GM21576 (cell line): Measurements from ENCODE around the gene GLOD4.
"Not testable (repeated sequence)": the region's sequence is repeated elsewhere in the genome, so short reads cannot be mapped to it uniquely, and the experiment has no call there.

Experiments used
- ATAC-seq: cut with Tn5 transposase; IDR thresholded peaks from one replicate; pipeline ENCODE4 v1.9.1; 2021; ENCODE audit warnings: mild to moderate bottlenecking, moderate library complexity; ENCODE audit not compliant: unreplicated experiment

GLOD4 gene

DNA sequence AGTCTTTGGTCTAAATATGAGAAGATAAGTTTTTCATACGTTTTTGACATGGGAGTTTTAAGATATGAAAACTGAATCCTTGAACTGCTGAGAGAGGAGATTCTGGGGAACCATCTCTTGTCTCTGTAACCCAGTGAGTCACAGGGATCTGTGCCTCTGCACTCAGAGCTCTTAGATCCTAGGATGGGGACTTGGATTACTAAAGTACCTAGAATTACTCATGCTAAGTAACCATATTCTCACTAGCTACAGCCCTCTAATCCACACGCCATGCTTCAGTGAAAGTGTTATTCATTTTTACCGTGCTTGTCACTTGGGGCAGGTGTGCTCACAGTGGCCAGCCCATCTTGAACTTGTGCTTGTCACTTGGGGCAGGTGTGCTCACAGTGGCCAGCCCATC, 2.1 kb upstream of the GLOD4 start:
- ATAC-seq: no peak

DNA sequence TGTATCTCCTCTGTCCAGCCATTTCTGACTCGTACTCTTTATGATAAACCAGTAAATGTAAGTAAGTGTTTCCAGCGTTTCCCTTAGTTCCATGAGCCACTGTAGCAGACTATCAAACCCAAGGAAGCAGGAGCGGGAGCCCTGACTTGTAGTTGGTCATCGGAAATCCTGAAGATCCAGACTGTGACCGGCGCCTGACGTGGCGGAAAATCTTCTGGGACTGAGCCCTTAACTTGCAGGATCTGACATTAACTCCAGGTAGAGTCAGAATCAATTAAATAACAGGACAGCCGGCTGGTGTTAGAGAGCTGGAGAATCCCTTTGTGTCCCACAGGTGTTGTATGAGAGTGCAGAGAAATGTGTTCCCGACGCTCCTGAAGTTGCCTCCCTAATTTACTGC, 4.0 kb downstream of the GLOD4 start:
- ATAC-seq: no peak

DNA sequence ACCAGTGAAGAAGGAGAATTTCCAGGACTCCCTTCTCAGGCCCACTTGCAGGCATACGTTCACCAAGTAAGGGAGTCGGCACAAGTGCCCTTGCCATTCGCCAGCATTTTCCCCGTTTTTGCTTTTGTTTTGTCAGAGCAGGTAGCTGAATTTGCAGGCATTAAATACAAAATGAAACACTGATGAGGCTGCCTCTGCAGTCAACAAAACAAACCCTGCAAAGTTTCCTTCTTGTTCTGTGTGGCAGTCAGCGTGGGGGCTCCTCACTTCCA, 7.8 kb downstream of the GLOD4 start:
- no peak for ATAC-seq

DNA sequence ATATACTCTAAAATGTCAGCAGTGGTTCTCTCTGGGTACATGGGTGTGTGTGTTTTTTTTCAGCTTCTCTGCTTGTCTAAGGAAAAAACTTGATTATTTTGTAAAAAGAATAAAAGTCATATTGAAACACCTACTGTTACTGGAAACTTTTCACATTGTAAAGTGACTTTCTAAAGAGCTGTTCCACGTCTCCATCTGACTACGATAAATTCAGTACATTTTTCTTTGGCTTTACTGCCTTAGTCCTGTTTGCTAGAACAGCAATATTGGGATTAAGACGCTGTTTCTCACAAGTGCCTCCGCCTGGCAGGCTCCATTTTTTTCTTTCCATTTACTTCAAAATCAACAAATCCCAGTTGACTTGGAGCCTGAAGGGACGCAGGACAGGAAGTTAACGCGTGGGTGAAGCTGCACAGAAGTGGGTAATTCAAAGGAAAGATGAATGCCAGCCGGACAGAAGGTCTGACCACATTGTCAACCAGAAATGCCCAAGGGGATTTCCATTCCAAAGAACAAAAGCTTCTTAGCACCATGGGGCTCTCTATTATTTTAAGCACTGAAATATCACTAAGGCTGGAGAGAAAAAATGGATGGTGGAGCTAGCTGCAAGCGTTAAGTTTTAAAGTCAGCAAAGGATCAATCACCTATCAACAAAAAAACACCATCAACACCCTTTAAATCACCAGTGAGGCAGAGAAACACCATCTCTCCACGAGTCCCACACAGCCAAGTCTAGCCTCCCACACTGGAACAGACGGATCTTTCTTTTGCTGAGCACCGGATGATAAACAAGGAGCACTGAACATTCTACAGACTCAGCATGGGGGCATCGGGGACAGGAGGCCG, 8.4 kb downstream of the GLOD4 start:
- no peak for ATAC-seq

DNA sequence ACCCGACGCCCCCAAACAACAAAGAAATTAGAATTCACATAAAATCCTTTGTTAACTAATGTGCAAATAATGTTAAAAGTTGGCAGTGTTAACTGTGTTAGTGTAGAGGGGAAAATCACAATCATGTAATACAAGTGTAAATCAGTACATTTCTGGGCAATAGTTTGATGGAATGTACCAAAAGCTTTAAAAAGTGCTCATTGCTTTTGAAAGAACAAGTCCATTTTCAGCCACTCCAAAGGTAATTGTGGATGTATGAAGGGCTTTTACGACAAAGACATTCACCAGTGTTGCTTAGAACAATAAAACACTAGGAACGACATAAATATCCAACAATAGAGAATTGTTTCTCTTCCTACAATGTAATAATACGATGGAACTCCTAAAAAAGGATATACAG, 9.1 kb downstream of the GLOD4 start:
- no peak for ATAC-seq

DNA sequence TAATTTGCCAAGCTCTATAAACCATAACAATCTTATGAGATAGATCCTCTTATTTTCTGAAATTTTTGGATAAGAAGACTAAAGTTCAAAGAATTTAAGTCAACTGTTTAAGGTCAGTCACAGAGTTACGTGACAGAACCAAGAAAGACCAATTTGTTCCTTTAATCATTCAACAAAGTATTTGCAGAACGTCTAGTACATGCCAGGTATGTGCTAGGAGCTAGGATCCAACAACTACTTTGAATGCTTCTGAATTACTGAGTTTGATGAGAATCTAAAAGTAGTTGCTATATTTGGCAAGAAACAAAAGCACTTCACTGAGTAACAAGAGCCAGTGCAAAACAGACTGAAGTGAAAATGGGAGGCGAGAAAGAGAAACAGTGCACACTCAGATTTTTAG, 15.0 kb downstream of the GLOD4 start:
- ATAC-seq: no peak

DNA sequence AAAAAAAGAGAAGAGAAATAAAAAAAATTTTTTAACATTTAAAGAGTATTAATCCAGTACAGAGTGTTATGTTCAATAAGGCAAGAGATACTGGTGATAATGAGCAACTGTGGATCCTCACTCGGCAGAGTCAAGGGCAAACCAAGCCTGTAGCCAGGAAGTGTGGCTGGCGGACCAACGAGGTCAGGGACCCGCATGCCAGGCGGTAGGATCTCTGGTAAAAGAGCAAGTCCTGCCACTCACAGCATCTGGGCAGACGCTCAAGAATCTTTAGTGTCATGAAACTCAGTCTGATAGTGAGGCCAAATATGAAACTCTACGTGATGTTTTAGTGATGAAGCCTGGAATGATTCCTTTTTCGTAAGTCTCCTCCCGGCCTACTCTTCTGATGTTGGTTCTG, 21.7 kb downstream of the GLOD4 start:
- no peak for ATAC-seq

DNA sequence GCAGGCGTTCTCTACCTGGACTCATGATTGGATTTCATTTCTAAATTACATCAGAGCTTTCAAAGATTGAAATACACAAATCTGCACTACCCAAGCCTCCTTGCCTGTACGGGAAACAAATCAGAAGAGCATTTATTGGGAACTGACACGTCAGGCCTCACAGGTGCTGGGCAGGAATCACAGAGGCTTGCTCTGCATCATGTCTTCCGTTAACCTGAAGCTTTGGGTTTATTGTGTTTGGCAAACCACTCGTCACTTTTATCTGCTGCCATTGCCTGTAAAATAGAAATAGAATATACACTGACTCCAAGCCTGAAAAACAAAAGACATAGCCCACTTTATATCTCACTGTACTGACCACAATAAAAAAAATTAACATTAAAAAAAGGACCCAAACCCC, 22.1 kb downstream of the GLOD4 start:
- no peak for ATAC-seq

DNA sequence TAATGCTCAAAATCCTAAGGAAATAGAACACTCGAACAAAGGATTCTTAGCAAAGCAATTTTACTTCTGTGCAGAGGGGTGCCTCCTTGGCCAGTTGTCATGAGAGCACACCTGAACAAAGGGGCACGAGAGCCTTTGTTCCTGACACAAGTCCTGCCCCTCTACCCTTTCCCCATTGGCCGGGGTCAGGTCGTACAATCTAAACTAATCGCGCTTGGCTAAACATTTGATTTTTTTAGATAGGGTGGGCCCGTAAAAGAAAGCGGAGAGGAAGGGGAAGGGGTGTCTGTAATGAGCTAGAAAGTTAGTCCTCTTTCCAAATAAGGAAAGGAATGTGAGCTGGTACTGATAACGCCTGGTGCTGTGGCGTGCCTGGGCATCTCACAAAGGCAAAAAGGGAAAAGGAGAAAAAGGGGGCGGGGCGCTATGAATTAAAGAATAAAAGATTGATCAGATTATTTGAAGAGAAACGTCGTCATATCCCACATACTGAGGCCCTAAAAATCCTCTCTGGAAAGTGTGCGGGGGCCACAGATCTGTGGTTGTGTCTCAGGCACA, 26.0 kb downstream of the GLOD4 start:
- ATAC-seq: not testable (repeated sequence)

DNA sequence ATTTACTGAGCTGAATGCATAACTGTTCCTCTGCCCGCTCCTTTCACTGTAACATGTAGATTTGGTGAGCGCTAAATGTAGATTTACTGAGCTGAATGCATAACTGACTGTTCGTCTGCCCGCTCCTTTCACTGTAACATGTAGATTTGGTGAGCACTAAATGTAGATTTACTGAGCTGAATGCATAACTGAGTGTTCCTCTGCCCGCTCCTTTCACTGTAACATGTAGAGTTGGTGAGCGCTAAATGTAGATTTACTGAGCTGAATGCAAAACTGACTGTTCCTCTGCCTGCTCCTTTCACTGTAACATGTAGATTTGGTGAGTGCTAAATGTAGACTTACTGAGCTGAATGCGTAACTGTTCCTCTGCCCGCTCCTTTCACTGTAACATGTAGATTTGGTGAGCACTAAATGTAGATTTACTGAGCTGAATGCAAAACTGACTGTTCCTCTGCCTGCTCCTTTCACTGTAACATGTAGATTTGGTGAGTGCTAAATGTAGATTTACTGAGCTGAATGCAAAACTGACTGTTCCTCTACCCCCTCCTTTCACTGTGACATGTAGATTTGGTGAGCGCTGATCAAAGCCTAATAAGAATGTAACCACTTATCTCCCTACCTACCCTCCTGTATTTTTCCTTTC, 26.6 kb downstream of the GLOD4 start:
- not testable (repeated sequence) for ATAC-seq

DNA sequence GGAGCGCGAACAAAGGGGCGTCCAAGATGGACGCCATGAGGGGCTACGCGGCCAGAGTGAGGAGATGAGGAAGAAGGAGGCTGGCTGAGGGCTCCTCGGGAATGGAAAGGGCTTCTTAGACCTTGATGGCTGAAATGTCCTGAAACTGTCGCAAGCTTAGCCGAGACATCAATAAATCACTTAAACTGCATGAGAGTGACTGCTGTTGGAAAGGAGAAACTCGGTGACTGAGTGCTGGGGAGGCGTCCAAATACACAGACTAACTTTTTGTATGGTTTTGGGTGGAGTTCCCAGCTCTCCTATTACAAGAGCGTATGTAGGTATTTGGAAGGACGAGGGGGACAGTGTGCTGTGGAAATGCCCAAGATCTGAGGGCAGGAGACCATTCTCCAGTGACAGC, 28.7 kb downstream of the GLOD4 start:
- no peak for ATAC-seq

DNA sequence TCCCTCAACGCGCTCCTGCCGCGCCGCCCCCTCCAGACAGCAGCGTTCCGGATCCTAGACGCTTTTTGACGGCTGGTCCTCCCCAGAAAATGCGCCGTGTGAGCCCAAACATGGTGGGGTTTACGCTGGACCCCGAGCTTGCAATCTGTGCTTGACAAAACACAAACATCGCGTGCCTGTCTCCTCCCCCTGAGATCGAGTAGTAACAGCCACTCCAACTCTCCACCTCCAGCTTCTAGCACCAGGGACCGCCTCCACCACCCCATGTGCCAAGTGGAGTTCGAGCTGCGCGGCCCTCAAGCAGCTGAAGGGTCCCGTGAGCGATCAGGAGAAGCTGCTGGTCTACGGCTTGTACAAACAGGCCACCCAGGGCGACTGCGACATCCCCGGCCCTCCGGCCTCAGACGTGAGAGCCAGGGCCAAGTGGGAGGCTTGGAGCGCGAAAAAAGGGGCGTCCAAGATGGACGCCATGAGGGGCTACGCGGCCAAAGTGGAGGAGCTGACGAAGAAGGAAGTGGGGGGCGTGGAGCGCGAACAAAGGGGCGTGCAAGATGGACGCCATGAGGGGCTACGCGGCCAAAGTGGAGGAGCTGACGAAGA, 29.4 kb downstream of the GLOD4 start:
- no peak for ATAC-seq

DNA sequence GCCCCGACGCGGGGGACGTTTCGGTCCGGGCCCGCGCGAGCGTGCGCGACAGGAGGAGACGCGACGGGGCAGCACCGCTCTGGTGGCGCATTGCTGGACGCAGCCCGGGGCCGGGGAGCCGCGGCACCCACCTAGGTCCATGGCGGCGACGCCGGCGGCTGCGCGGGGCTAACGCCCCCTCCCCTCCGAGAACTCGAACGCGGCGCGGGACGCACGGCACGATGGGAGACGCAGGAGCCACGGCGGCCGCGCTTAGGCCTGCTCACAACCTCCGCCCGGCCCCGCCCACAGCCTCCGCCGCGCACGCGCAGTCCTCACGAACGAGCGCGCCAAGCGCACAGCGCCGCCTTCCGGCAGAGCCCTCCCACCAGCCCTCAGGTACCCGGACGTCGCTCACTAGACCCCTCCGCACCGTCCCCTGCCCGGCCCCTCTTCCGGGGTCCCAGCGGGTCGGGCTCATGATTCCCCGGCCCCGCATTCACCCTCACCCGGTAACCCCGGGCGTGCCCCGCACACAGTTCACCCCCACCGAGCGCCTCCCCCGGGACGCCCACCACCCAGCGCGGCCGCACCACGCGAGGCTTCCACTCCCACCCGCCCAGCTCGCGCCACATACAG, 30.0 kb downstream of the GLOD4 start, which contains the start of gene GEMIN4:
Gene GEMIN4 (minus strand): TSS at position 263 of the 618 bp plus-strand sequence. CDS start 122 bp downstream, at position 141.
- ATAC-seq: peak; percentile 80

DNA sequence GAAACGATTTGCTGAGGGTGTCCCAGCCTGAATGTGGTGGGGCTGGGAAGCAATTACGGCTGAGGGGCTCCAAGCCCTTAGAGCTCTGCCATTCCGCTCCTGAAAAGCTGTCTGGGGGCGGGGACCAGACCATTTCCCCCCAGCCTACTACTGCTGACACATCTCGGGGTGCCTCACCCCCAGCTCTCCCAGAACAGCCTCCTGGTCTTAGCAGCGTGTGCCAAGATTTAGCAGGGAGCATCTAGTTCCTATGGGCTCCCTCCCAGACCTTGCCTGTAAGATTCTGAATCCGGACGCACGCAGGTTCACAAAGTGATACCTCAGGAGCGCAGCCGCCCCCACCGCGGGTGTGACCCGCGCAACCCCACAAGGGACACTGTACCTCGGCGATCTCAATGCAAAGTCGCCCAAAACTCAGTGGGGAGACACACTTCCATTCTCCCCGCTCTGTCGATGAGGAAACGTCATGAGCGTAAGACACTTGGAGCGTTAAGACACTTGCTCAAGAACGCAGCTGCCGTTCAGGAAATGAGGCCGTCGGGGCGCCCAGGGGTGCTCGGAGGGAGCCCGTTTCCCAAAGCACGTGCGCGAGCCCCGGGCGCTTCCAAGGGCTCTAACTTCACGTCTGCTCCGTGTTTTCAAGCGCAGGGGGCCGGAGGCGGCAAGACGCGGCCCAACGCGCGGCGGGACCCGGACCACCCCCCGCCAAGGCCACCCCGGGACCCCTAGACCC, 30.6 kb downstream of the GLOD4 start:
- ATAC-seq: peak; percentile 27

DNA sequence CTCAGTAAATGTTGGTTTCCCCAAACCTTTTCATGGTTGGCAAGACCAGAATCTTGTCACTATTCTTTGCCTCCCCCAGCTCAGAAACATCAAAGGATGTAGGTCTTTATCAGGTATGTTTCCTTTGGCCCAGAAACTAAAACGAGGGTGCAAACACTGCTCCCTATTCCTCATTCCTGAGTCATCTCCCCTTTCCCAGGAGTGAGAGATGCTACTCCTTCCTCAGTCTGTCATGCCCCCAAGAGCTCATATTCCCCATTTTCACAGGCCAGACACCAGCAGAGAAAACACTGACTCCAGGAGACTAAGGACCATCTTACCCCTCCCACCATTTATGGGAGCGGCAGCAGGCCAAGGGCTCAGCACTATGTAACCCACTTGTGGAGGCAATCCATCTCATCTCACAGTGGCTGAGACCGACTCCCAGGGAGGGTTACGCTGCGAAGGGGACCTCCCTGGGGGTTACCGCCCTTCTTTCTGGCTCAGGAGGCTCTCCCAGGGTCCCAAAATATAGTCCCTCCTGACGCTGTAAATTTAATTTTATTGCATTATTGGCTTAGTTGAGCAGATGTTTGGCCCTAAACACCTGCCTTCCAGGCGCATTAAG, 31.5 kb downstream of the GLOD4 start:
- no peak for ATAC-seq

DNA sequence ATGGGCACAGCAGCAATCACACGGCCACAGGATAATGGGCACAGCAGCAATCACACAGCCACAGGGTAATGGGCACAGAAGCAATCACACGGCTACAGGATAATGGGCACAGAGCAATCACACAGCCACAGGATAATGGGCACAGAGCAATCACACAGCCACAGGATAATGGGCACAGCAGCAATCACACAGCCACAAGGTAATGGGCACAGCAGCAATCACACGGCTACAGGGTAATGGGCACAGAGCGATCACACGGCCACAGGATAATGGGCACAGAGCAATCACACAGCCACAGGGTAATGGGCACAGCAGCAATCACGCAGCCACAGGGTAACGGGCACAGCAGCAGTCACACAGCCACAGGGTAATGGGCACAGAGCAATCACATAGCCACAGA, 32.7 kb downstream of the GLOD4 start:
- ATAC-seq: not testable (repeated sequence)

DNA sequence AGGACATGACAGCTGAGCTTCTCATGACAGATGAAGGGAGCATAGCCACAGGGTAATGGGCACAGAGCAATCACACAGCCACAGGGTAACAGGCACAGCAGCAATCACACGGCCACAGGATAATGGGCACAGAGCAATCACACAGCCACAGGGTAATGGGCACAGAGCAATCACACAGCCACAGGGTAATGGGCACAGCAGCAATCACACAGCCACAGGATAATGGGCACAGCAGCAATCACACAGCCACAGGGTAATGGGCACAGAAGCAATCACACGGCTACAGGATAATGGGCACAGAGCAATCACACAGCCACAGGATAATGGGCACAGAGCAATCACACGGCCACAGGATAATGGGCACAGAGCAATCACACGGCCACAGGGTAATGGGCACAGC, 33.5 kb downstream of the GLOD4 start:
- ATAC-seq: not testable (repeated sequence)

DNA sequence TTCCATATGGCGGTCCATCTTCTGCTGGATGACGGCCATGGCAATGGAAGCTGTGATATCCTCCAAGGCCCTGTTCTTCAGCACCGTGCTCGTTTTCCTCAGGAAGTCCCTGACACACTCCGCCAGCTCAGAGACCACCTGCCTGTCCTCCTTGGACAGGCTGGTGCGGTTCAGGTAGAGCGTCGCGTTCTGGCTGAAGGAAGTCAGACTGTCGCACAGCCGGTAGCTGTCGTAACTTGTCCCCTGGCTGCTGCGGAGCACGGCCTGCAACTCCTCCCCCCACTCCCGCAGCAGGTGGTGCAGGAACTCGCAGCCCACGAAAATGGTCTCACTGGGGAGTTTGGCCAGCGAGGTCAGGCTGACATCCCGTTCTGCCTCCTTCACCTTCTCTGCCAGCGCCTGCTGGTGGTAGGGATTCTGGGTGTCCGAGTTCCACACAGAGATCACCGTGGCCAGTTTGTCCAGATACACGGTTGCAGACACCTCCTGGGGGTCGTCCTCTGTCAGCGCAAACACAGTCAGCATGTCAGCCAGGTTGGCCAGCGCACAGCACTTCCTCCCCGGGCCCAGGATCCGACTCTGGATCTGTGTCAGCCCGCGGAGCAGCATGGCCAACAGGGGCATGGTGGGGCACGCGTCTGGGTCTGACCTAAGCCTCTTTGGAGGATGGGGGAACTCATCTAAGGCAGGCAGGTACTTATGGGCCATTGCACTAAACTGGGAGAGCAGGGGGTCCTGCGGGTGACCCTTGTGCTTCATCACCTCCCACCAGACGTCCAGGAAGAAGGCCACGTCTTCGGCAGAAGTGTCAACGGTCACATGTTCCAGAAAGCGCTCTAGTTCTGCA, 35.1 kb downstream of the GLOD4 start:
- ATAC-seq: no peak

DNA sequence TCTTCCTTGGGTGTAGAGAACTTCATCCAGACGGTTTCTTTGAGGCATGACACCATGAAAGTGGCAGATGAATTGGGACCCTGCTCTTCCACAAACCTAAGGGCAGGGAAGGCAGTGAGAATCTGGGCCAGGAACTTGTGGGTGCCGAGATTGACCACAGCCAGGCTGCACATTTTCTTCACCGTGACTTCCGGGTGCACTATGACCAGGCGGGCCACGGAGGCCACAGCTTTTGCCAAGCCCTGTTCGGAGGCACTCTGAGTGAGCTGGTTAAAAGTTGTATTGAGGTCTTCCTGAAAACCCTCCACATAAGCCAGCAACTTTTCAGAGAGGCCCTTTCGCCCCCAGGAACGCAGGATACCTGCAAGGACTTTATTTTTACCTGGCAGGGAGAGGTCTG, 35.9 kb downstream of the GLOD4 start:
- no peak for ATAC-seq
